DOHH2 (cell line): Measurements from ENCODE around the gene TMEM72.

Experiments
- EZH2phosphoT487 ChIP-seq: fragments of 200-600 bp; sonication (generic); IDR thresholded peaks from 2 replicates; pipeline ENCODE4 v1.6.1; 2017; ENCODE audit warnings: borderline replicate concordance, mild to moderate bottlenecking, antibody characterized with exemption, low read length, moderate library complexity, mixed read lengths
- TF ChIP-seq, protein P1 (sequence below): fragments of 200-600 bp; sonication (generic); IDR thresholded peaks from one replicate; pipeline ENCODE4 v1.5.1; 2014; ENCODE audit warnings: antibody characterized with exemption, mild to moderate bottlenecking, low read depth, low read length; ENCODE audit not compliant: poor library complexity, severe bottlenecking

GRCh38 chr10:44949127-44949802, 38.1 kb downstream of the TMEM72 start:
- TF ChIP-seq, protein P1, sequence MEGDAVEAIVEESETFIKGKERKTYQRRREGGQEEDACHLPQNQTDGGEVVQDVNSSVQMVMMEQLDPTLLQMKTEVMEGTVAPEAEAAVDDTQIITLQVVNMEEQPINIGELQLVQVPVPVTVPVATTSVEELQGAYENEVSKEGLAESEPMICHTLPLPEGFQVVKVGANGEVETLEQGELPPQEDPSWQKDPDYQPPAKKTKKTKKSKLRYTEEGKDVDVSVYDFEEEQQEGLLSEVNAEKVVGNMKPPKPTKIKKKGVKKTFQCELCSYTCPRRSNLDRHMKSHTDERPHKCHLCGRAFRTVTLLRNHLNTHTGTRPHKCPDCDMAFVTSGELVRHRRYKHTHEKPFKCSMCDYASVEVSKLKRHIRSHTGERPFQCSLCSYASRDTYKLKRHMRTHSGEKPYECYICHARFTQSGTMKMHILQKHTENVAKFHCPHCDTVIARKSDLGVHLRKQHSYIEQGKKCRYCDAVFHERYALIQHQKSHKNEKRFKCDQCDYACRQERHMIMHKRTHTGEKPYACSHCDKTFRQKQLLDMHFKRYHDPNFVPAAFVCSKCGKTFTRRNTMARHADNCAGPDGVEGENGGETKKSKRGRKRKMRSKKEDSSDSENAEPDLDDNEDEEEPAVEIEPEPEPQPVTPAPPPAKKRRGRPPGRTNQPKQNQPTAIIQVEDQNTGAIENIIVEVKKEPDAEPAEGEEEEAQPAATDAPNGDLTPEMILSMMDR = no peak
- no peak for TF ChIP-seq EZH2phosphoT487
